ENCODE data around the gene F13B. TPM values are rescaled to one million over a fixed set of nuclear protein-coding genes. Genes with fewer than 3 reads are reported as not detected.

The F13B gene
- total and polyA plus RNA-seq, 2 experiments from 2014 or later, result 5.5 to 12.3 TPM

DNA sequence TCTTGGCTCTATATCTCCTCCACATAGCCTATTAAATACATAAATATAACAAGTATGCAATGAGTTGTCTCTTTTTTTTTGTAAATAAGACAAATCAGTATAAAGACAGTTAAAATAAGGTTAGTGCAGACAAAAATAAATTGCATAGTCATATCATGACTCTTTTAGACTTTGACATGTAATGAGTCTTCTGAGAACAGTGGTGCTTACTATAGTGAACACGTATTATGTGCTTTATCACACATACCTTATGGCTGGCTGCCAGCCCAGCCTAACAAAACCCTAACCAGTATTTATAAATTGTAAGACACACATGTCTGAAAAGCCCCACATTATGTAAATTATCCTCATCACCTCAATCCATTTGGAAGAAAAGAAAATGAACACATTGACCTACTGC, 29.1 kb upstream of the F13B start:
- DNase-seq (ENCODE audit: low spot score), result peak; percentile 18
- 82% methylated on average over 1 of the region's 1 CpG for WGBS (ENCODE audit: low lambda C conversion rate, missing lambda C conversion rate)
- Histone ChIP-seq H3K4me3 (no peak overlapping the region), H4K20me1 (ENCODE audit: insufficient read depth, poor library complexity, severe bottlenecking) (no peaks in the 10 kb centered on the region), H3K4me2 (no peak overlapping the region), H3K79me2 (no peaks in the 10 kb centered on the region), H3K4me1 (ENCODE audit: insufficient read depth) (no peaks in the 10 kb centered on the region), H3K27me3 (no peaks in the 10 kb centered on the region), H3K9me3 (ENCODE audit: low read depth) (no peaks in the 10 kb centered on the region), H3K9me2 (replicated peaks; ENCODE audit: insufficient read depth) (no peaks in the 10 kb centered on the region), H2AFZ (no peak overlapping the region), H3K27ac (peak overlapping the region; percentile 30), H3K36me3 (replicated peaks; ENCODE audit: insufficient read depth, low read depth) (no peaks in the 10 kb centered on the region)
- TF ChIP-seq EZH2 (IDR thresholded peaks at IDR 0.05; ENCODE audit: borderline replicate concordance) (no peak), EZH2phosphoT487 (IDR thresholded peaks at IDR 0.05; ENCODE audit: low read depth, severe bottlenecking, unreplicated experiment) (no peak)
- TF ChIP-seq, protein P1, sequence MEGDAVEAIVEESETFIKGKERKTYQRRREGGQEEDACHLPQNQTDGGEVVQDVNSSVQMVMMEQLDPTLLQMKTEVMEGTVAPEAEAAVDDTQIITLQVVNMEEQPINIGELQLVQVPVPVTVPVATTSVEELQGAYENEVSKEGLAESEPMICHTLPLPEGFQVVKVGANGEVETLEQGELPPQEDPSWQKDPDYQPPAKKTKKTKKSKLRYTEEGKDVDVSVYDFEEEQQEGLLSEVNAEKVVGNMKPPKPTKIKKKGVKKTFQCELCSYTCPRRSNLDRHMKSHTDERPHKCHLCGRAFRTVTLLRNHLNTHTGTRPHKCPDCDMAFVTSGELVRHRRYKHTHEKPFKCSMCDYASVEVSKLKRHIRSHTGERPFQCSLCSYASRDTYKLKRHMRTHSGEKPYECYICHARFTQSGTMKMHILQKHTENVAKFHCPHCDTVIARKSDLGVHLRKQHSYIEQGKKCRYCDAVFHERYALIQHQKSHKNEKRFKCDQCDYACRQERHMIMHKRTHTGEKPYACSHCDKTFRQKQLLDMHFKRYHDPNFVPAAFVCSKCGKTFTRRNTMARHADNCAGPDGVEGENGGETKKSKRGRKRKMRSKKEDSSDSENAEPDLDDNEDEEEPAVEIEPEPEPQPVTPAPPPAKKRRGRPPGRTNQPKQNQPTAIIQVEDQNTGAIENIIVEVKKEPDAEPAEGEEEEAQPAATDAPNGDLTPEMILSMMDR (IDR thresholded peaks at IDR 0.05; ENCODE audit: poor library complexity), result no peak

DNA sequence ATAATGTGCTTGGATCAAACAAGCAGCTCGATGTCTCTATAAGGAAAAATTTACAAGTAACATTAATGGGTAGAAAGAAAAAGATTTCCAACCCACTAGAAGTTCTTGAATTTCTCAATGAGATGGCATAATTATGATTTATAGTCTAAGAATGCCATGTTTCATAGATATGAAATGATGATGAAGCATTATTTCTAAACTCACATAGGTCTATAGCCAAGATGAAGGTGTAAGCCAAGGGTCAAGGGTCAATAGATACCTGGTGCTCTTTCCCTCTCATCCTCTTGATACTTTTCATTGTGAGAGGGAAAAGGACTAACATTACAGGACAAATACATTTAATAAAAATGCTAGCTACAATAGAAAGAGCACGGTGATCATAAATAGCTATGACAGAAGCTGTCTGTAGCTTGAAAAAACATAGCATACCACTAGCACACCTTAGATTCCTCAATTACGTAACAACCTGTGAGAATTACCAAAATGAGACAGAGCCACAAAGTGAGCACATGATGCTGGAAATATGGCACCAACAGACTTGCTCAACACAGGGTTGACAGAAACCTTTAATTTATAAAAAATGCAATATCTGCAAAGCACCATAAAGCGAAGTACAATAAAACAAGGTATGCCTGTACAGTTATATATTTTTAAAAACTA, 26.3 kb upstream of the F13B start:
- Histone ChIP-seq H3K9me2 (replicated peaks; ENCODE audit: insufficient read depth) (no peaks in the 10 kb centered on the region), H3K4me2 (no peak overlapping the region), H4K20me1 (ENCODE audit: insufficient read depth, poor library complexity, severe bottlenecking) (no peaks in the 10 kb centered on the region), H3K4me1 (ENCODE audit: insufficient read depth) (no peaks in the 10 kb centered on the region), H3K27me3 (no peaks in the 10 kb centered on the region), H3K27ac (no peak overlapping the region), H3K79me2 (no peaks in the 10 kb centered on the region), H2AFZ (no peak overlapping the region), H3K36me3 (replicated peaks; ENCODE audit: insufficient read depth, low read depth) (no peaks in the 10 kb centered on the region), H3K4me3 (no peak overlapping the region), H3K9me3 (ENCODE audit: low read depth) (no peaks in the 10 kb centered on the region)
- 98% methylated on average over 4 of the region's 4 CpGs for WGBS (ENCODE audit: low lambda C conversion rate, missing lambda C conversion rate)
- DNase-seq (ENCODE audit: low spot score), result no peak
- TF ChIP-seq, protein P1 (IDR thresholded peaks at IDR 0.05; ENCODE audit: poor library complexity), result no peak
- no peak for TF ChIP-seq EZH2 (IDR thresholded peaks at IDR 0.05; ENCODE audit: borderline replicate concordance)
- TF ChIP-seq EZH2phosphoT487 (IDR thresholded peaks at IDR 0.05; ENCODE audit: low read depth, severe bottlenecking, unreplicated experiment), result no peak

DNA sequence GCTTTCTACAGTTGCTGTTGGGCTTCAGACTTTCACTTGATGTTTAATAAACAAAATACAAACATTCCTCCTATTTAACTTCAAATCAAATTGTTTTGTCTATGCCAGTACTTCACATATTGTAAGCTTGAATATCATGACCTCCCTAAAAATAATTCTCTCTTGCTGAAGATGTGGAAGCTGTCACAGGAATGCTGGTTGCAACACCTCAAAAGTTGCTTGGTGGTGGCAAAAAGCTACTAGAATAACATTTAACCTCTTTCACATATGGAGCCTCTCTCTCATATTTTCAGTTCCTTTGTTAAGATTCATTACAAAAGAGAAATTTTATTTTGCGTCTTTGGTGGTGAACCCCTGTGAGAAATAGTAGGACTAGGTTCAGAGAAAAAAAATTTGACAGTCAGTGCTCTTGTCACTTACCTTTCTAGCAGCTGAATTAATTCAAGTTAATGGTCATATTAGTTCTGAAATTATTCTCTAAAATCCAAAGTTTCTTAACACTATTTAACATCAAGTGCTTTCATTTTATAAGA, 25.5 kb upstream of the F13B start:
- TF ChIP-seq EZH2phosphoT487 (IDR thresholded peaks at IDR 0.05; ENCODE audit: low read depth, severe bottlenecking, unreplicated experiment) (no peak), EZH2 (IDR thresholded peaks at IDR 0.05; ENCODE audit: borderline replicate concordance) (no peak)
- TF ChIP-seq, protein P1 (IDR thresholded peaks at IDR 0.05; ENCODE audit: poor library complexity), result no peak
- no peak overlapping the region for H2AFZ ChIP-seq

More for the DNA sequence above, 25.5 kb upstream of the F13B start:
- Histone ChIP-seq H3K4me3 (no peak overlapping the region), H3K79me2 (no peaks in the 10 kb centered on the region), H3K9me2 (replicated peaks; ENCODE audit: insufficient read depth) (no peaks in the 10 kb centered on the region), H3K9me3 (ENCODE audit: low read depth) (no peaks in the 10 kb centered on the region), H3K27ac (no peak overlapping the region), H3K36me3 (replicated peaks; ENCODE audit: insufficient read depth, low read depth) (no peaks in the 10 kb centered on the region), H3K4me2 (no peak overlapping the region), H3K4me1 (ENCODE audit: insufficient read depth) (no peaks in the 10 kb centered on the region), H3K27me3 (no peaks in the 10 kb centered on the region), H4K20me1 (ENCODE audit: insufficient read depth, poor library complexity, severe bottlenecking) (no peaks in the 10 kb centered on the region)
- 100% methylated on average over 1 of the region's 1 CpG for WGBS (ENCODE audit: low lambda C conversion rate, missing lambda C conversion rate)
- DNase-seq (ENCODE audit: low spot score), result no peak
